ENCODE measurements around the gene GALR2. TPM values are rescaled to one million over a fixed set of nuclear protein-coding genes. Genes with fewer than 3 reads are reported as not detected.
"Not testable (repeated sequence)": the region's sequence is repeated elsewhere in the genome, so short reads cannot be mapped to it uniquely, and the experiment has no call there.

GALR2 gene, protein sequence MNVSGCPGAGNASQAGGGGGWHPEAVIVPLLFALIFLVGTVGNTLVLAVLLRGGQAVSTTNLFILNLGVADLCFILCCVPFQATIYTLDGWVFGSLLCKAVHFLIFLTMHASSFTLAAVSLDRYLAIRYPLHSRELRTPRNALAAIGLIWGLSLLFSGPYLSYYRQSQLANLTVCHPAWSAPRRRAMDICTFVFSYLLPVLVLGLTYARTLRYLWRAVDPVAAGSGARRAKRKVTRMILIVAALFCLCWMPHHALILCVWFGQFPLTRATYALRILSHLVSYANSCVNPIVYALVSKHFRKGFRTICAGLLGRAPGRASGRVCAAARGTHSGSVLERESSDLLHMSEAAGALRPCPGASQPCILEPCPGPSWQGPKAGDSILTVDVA
- total RNA-seq (2014; rRNA removed; shearing (Covaris generic)), result 0.18 TPM in 1 of 2 replicates, not detected in the other
- 0.12 TPM in 1 of 2 replicates, not detected in the other for polyA plus RNA-seq (2015; cell fraction: cytosol; rRNA removed)
- 0.12 TPM in 1 of 2 replicates, not detected in the other for polyA plus RNA-seq (2015; cell fraction: nucleus; rRNA removed)

DNA sequence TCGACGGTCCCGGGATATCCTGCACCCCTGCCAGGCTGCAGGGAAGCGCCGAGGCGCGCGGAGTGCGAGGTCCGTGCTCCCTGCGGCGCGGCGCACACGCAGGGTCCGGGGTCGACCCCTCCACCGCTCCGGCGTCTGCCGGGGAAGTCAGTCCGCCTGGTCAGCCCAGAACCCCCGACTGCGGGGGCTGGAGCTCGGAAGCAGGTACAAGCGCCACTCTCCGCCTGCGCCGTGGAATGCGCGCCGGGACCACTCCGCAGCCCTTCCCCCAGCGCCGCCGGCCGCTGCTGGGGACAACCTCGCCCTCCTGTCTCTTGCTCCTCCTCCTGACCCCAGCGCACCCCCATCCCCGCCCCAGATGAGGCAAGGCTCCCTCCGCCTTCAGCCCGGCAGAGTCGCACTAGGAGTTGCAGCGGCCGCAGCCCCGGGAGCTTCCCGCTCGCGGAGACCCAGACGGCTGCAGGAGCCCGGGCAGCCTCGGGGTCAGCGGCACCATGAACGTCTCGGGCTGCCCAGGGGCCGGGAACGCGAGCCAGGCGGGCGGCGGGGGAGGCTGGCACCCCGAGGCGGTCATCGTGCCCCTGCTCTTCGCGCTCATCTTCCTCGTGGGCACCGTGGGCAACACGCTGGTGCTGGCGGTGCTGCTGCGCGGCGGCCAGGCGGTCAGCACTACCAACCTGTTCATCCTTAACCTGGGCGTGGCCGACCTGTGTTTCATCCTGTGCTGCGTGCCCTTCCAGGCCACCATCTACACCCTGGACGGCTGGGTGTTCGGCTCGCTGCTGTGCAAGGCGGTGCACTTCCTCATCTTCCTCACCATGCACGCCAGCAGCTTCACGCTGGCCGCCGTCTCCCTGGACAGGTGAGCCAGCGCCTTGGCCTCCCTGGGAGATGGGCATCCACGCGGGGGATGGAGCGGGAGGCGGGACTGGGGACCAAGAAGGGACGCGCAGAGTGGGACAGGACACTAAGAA, at the start of gene GALR2:
Gene GALR2 (plus strand): TSS at position 392 of the 974 bp plus-strand sequence. CDS start 103 bp downstream, at position 495.
- DNase-seq (ENCODE audit: low read depth), result no peak

DNA sequence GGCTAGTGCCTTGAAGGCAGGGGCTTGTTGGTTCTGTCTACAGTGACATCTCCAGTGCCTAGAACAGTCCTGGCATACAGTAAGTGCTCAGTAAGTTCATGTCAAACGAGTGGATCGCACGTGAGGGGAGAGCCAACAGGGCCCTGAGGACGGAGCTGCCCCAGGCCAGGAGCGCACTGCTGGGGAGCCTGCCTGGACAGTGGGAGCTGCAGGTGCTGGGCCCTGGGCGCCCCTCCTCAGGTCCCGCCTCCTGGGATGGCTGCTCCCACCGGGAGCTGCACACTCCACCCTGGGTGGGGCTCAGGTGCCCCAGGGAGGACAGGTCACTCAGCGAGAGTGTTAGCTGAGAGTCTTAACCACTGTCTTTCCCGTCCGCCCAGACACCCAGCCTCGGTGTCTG, 49.3 kb upstream of the GALR2 start:
- no peak for DNase-seq (ENCODE audit: low read depth)

DNA sequence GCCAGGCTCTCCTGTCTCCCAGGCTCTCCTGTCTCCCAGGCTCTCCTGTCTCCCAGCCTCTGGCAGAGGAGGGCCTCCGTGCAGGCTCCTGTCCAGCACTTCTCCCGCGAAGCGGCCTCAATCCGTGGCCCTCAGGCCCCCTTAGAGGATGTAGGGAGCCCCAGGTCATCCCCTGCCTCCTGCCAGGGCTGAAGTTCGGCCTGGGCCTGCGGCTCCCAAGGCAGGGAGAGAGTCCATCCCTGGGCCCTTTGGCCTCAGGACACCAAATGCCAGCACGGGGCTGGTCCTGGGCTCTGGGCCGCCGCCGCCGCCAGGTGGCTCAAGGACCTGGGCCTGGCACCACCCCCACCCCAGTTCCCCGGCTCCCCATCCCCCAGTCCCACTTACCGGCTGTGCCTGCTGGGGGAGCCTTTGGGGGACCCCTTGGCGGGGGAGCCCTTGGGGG, 47.8 kb upstream of the GALR2 start:
- no peak for DNase-seq (ENCODE audit: low read depth)

DNA sequence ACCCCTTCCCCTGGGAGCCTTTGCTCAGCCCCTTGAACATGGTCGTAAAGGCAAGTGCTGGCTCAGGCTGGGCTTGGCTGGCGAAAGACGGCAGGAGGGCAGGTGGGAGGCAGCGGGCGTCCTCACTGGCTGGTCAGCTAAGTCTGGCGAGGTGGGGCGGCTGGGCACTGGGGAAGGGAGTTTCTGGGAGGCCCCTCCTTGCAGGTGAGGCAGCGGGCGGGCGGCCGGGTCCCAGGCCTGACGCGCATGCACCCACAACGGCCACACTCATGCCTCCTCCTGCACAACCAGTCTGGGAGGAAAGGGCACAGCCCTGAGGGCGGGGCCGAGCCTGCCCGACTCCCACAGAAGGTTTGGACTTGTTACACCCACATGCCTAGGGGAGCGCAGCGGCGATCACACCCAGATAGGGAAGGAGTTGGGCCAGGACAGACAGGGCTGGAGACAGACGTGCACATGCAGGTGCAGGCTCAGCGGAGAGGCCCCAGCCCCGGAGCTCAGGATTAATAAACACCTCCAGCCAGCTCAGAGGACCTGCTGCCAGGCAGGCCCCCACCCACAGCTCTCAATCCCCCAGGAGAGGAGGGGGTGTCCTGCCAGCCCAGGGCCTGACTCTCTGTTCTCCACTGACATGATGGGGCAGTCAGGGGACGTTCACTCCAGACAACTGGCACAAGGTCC, 47.3 kb upstream of the GALR2 start, which contains the start of gene EVPL:
Gene EVPL (minus strand): TSS at position 148 of the 681 bp plus-strand sequence. CDS start 108 bp downstream, at position 40.
- DNase-seq (ENCODE audit: low read depth), result no peak

DNA sequence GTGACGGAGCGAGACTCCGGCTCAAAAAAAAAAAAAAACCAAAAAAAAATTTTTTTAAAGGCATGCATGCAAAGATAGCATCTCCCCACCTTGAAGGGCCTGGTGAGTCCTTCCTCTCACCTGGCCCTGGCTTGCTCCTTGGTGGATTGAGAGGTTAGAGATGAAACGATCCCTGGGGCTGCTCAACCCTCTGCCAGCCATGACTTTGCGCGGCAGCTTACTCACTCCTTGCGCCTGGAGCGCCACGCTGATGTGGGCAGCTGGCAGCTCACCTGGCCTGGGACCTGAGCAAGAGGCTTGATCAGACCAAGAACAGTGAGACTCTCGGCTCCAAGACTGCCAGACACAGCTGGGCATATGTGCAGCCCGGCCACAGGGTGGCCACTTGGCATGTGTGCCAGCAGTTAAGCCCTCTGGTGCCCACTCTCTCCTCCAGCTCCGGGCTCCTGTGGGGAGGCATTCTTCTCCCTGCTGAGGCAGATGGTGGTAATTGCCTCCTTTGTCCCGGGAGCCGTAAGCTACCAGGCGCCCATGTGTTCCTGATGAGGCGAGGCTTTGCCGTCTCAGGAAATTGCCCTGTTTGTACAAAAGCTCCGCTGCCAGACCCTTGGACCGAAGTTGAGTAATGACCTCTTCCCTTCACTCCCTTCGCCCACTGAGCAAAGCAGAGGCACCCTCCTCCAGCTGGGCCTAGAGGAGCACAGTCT, 42.4 kb upstream of the GALR2 start:
- DNase-seq (ENCODE audit: low read depth), result no peak

DNA sequence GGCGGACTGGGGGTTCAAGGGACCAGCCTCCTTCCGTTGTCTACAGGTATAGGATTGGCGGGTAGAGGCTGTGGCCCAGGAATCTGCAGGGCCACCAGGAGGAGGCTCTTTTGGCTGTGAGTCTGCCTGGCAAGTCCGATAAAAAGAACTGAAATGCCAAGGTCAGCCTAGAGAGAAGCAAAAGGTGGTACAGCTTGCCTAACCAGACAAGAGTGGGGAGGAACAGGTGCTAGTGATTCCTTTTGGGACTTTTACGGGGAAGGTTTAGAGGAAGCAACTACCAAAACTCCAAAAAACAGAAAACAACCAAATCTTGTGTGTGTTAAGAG, 41.8 kb upstream of the GALR2 start:
- no peak for DNase-seq (ENCODE audit: low read depth)

DNA sequence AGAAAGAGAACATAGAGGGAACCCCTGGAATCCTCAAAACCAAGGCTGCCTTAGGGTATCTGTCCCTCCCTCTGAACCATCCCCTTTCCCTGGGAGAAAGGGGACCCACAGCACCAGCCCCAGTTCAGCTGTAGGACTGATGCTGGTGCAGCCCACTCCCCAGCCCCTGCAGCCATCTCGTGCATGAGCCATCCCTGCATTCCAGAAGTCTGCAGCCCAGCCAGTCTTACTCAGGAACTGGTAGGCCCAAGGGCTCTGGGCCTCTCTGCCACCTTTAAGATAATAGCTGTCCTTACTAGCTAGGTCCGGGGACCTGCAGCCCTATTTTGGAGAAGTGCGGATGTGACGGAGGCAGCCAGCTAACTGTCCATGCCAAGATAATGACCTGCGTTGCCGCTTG, 41.4 kb upstream of the GALR2 start:
- DNase-seq (ENCODE audit: low read depth), result no peak

DNA sequence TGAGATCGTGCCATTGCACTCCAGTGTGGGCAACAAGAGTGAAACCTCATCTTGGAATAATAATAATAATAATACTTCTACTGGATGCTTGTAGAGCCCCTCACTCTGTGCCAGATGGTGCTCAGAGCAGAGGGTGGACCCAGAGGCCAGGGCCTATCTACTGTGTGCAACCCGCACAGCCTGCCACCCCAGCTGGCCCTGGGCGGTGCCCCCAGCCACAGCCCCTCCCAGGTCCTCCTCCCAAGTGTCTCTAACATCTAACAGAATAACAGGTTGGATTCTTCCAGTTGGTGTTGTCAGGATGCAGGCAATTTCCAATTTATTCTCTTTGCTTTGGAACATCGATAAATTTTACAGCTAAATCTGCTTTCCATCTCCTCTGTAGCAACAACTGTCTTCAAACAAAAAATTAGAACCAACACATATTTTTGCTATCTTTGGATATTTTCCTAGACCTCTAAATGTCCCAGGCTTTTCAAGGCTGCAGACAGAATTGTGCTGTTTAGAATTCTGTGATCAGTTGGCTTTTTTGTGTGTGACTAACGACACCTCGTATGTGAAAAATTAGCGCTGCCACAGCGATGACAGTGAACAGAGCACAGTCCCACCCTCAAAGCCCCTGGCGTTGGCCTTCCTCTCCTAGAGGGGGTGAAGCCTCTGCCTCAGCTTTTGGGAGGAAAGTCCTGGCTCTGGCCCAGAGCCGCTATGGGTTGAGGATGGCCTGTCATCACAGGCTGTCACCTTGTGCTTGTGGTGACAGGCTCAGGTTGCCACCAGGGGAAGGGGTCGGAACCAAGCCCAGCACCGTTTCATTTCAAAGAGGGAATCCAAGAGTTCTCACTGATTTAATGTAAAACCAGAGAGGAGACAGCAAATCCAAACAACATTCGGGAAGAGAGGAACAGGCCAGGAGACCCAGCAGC, 39.9 kb upstream of the GALR2 start:
- no peak for DNase-seq (ENCODE audit: low read depth)

DNA sequence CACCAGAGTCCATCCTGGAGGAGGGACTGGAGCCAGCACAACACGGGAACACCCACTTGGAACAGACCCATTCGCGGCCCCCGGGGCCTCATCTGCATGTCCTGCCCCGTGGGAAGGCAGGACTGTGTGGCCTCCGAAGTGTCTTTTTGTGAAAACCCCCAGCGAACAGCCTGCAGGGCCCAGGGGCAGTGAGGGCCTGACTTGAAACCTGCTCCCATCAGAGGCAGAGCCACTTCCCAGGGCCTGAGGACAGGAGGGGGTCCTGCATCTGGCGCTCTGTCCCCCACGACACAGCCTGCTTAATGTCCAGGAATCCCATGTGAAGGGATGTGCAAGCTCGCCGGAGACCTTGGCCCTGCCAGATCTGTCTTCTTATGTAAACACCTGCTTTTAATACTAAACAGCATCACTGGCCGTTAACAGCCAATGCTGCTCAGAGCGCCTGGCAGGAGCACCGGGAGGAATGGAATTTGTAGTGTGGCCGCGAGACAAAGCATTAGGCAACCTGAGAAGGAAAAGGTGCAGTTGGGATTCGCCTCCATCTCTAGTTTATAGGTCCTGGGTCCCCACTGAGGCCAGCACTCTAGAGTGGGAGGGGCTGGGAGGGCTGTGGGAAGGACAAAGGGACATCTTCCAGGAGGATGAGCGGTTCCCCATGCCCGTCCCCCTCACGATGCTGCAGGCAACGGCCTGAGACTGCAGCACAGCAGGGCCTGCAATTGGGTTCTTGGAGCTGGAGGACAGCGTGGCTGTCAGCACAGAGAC, 37.9 kb upstream of the GALR2 start:
- DNase-seq (ENCODE audit: low read depth), result no peak

DNA sequence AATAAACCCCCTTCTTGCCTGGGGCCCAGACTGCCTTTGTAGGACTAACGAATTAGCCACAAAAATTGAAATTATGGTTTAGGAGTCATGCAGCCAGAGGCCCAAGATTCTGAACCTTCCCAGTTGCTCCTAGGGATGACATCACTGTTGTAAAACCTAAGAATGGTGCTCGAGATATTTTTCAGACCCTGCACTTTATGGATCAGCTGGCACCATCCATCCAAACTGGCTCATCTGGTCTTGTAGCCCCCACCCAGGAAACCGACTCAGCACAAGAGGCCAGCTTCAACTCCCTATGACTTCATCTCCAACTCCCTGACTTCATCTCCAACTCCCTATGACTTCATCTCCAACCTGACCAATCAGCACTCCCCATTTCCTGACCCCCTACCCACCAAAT, 36.5 kb upstream of the GALR2 start:
- no peak for DNase-seq (ENCODE audit: low read depth)

DNA sequence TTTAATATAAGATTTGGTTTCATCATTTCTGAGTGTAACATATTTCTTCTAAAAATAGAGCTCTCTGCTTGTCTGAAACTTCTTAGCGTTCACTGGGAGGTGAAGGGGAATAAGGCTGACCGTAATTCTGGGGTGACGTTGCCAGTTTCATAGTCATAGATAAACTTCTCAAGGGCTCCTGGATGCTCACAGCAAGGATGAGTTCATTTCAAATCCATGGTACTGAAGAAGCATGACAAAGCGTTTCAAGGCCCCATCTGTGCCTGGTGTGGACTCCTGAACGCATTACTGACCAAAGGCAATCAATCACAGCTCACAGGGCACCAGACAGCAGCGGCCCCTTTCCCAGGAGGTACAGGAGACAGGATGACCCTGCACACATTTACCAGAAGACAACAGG, 35.5 kb upstream of the GALR2 start:
- no peak for DNase-seq (ENCODE audit: low read depth)

DNA sequence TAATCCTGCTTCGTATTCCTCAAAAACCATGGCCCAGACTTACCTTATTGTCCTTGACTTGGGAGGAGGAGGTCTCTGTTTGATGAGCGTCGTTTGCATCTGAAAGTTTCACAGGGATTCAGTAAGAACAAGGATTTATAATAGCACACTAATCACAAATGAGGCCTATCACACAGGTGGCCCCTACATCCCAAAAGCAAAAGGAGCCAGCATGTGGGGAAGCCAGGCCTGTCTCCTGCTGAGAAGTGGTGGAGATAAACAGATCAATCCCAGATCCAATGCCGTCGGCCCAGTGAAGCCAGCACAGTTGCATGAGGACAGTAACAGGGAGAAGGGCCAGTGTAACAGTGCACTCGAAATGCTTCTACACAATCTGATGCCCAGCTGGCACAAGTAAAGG, 34.2 kb upstream of the GALR2 start:
- no peak for DNase-seq (ENCODE audit: low read depth)

DNA sequence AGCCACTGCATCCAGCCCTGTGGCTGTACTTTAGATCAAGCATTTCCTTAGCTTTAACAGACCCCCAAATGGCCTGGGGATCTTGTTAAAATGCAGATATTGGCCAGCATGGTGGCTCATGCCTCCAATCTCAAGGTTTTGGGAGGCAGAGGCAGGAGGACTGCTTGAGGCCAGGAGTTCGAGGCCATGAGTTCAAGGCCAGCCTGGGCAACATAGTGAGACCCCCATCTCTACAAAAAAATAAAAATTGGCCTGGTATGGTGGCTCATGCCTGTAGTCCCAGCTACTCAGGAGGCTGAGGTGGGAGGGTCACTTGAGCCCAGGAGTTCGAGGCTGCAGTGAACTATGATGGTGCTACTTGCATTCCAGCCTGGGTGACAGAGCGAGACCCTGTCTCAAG, 31.7 kb upstream of the GALR2 start:
- DNase-seq (ENCODE audit: low read depth), result not testable (repeated sequence)

DNA sequence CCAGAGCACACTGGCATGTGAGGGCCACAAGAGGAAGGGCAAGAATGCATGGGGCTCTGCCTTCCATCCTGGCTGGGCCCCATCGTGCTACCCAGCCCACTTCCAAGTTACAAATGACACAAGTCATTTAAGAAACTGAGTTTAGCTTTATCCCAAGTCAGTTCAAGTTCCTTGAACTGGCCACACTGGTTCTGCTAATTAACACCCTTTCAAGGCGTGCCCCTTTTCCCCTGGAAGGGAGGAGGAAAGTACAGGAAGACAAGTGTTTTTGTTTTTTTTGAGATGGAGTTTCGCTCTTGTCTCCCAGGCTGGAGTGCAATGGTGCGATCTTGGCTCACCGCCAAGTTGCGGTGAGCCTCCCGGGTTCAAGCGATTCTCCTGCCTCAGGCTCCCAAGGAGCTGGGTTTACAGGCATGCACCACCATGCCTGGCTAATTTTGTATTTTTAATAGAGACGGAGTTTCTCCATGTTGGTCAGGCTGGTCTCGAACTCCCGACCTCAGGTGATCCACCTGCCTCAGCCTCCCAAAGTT, 30.0 kb upstream of the GALR2 start:
- not testable (repeated sequence) for DNase-seq (ENCODE audit: low read depth)

DNA sequence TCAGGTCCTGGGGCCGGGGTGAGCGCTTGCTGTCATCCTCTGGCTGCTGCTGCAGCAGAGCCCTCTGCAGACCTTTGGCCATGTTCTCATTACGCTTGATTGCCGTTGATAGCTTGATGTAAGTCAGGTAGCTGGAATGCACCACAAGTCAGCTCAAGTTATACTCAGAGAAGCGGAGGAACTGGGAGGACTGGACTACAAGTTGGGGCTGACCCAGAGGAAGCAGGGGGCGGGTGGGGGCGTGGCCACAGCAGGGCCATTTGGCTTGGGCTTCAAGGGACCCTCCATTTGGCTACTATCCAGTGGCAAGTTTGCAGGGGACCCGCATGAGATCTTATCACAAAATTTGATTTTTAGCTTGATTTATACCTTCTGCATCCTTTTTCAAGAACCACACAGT, 28.5 kb upstream of the GALR2 start:
- no peak for DNase-seq (ENCODE audit: low read depth)

DNA sequence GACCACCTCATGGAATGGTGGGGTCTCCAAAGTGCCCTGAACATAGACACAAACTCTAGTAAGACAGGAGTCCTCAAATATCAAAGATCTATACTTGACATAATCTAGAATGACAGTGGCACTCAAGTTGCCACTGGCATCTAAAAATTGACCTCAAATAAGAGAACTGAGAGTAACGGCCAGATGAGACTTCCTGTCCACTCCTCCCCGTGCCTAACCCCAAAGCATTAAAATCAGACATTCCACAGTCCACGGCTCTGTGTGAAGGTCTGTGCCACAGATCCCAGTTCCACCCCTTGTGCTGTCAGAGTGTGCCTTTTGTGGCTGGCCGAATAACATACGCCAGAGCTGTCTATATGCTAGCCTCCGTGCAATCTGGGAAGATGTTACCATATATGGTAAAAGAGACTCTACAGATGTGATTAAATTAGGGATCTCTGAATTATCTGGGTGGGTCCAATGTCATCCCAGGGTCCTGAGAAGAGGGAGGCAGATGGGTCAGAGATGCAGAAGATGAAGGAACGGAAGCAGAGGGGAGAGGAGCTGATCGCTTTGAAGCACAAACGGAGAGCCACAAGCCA, 26.5 kb upstream of the GALR2 start:
- DNase-seq (ENCODE audit: low read depth), result no peak

DNA sequence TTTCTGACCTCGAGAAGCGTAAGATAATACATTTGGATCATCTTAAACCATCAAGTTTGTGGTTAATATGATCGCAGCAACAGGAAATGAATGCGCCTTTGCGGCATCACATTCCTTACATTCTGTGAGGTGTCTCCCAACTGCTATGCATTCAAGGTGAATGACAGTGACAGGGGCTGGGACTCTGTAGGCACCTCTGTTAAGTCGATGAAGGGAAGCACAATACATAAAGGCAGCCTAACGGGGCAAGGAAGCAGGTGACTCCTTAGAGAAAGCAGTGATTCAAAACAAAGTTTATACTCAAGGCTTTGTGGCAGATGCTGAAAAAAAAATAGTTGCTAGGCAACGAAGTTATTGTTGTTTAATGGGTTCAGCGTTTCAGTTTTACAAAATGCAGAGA, 25.9 kb upstream of the GALR2 start:
- peak; percentile 89 for DNase-seq (ENCODE audit: low read depth)

DNA sequence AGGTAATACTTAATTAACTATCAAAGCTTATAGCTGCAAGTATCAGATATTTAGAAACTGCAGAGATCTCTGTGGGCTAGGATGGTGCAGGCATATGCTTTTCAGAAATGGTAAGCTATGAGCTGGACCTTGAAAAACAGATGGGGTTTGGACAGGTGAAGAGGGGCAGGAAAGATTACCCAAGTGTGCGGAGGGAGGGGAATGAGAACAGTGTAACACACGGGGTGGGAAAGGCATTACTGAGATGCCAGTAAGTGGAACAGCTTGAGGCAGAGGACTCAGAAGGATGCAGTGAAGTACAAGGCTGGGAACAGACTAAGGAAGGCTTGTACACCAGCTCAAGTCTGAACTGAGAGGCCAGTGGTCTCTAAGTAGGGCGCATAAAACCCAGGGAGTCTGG, 25.3 kb upstream of the GALR2 start:
- no peak for DNase-seq (ENCODE audit: low read depth)
